H9 (cell line): ENCODE measurements around the gene TMEM229B. TPM values are rescaled to one million over a fixed set of nuclear protein-coding genes. Genes with fewer than 3 reads are reported as not detected.

Experiments used
- DNase-seq: peaks from one replicate; pipeline ENCODE4 v3.0.0-alpha.2; 2017
- H2AFZ ChIP-seq: one replicate; pipeline ENCODE4 v1.6.1; 2013; ENCODE audit warnings: mild to moderate bottlenecking, low read length, control low read depth, moderate library complexity
- H2AK5ac ChIP-seq: 2 replicates; pipeline ENCODE4 v1.6.1; 2013; ENCODE audit warnings: low read length, control low read depth, mixed read lengths; ENCODE audit not compliant: insufficient read length
- H2BK120ac ChIP-seq: one replicate; pipeline ENCODE4 v1.6.1; 2013; ENCODE audit warnings: low read depth, mild to moderate bottlenecking, low read length, control low read depth, inconsistent platforms; ENCODE audit not compliant: poor library complexity, severe bottlenecking
- H2BK12ac ChIP-seq: 2 replicates; pipeline ENCODE4 v1.6.1; 2013; ENCODE audit warnings: low read length, control low read depth, mixed read lengths, low read depth; ENCODE audit not compliant: insufficient read length
- H2BK15ac ChIP-seq: 2 replicates; pipeline ENCODE4 v1.6.1; 2013; ENCODE audit warnings: low read depth, low read length, control low read depth
- H2BK20ac ChIP-seq: one replicate; pipeline ENCODE4 v1.6.1; 2013; ENCODE audit warnings: low read depth, mild to moderate bottlenecking, low read length, control low read depth, inconsistent platforms; ENCODE audit not compliant: poor library complexity, severe bottlenecking
- H2BK5ac ChIP-seq: 2 replicates; pipeline ENCODE4 v1.6.1; 2013; ENCODE audit warnings: low read length, control low read depth, mixed read lengths; ENCODE audit not compliant: insufficient read length
- H3K14ac ChIP-seq: 2 replicates; pipeline ENCODE4 v1.6.1; 2013; ENCODE audit warnings: low read length, control low read depth; ENCODE audit not compliant: insufficient read depth
- H3K18ac ChIP-seq: 2 replicates; pipeline ENCODE4 v1.6.1; 2013; ENCODE audit warnings: low read depth, mild to moderate bottlenecking, mixed read lengths, low read length, control low read depth; ENCODE audit not compliant: insufficient read length
- H3K23ac ChIP-seq: 2 replicates; pipeline ENCODE4 v1.6.1; 2013; ENCODE audit warnings: low read length, control low read depth, mixed read lengths, low read depth; ENCODE audit not compliant: insufficient read length
- H3K23me2 ChIP-seq: 2 replicates; pipeline ENCODE4 v1.6.1; 2013; ENCODE audit warnings: low read depth, mild to moderate bottlenecking, mixed read lengths, low read length, control low read depth; ENCODE audit not compliant: insufficient read length, poor library complexity, severe bottlenecking
- H3K27ac ChIP-seq: 2 replicates; pipeline ENCODE4 v1.5.1; 2013; ENCODE audit warnings: low read length, control low read depth, mixed read lengths, low read depth; ENCODE audit not compliant: insufficient read length
- H3K27me3 ChIP-seq: 2 replicates; pipeline ENCODE4 v1.6.1; 2013; ENCODE audit warnings: low read length, control low read depth, inconsistent platforms; ENCODE audit not compliant: insufficient read depth
- H3K4ac ChIP-seq: 2 replicates; pipeline ENCODE4 v1.6.1; 2013; ENCODE audit warnings: low read depth, mild to moderate bottlenecking, control low read depth, inconsistent platforms, low read length, moderate library complexity
- H3K4me1 ChIP-seq: 2 replicates; pipeline ENCODE4 v1.6.1; 2013; ENCODE audit warnings: low read length, control low read depth, inconsistent platforms; ENCODE audit not compliant: insufficient read depth
- H3K4me2 ChIP-seq: 2 replicates; pipeline ENCODE4 v1.6.1; 2013; ENCODE audit warnings: low read length, control low read depth, mixed read lengths; ENCODE audit not compliant: insufficient read length, insufficient read depth
- H3K56ac ChIP-seq: 2 replicates; pipeline ENCODE4 v1.6.1; 2013; ENCODE audit warnings: low read depth, mild to moderate bottlenecking, mixed read lengths, low read length, control low read depth; ENCODE audit not compliant: insufficient read length
- H3K79me1 ChIP-seq: 2 replicates; pipeline ENCODE4 v1.6.1; 2013; ENCODE audit warnings: low read depth, mild to moderate bottlenecking, moderate library complexity, low read length, control low read depth, inconsistent platforms; ENCODE audit not compliant: insufficient read depth, poor library complexity, severe bottlenecking
- H3K79me2 ChIP-seq: 2 replicates; pipeline ENCODE4 v1.6.1; 2013; ENCODE audit warnings: low read length, control low read depth, inconsistent platforms; ENCODE audit not compliant: insufficient read depth
- H3K9ac ChIP-seq: 2 replicates; pipeline ENCODE4 v1.6.1; 2013; ENCODE audit warnings: low read length, control low read depth, mixed read lengths; ENCODE audit not compliant: insufficient read length; ENCODE audit errors: extremely low read depth
- H3K9me3 ChIP-seq: one replicate; pipeline ENCODE4 v1.6.1; 2013; ENCODE audit warnings: low read depth, low read length, inconsistent platforms; ENCODE audit not compliant: control insufficient read depth
- H3T11ph ChIP-seq: one replicate; pipeline ENCODE4 v1.6.1; 2013; ENCODE audit warnings: mild to moderate bottlenecking, low read length, control low read depth, inconsistent platforms
- H4K20me1 ChIP-seq: one replicate; pipeline ENCODE4 v1.6.1; 2013; ENCODE audit not compliant: control insufficient read depth, insufficient read length, insufficient read depth
- H4K5ac ChIP-seq: 2 replicates; pipeline ENCODE4 v1.6.1; 2013; ENCODE audit warnings: low read depth, mild to moderate bottlenecking, mixed read lengths, low read length, control low read depth; ENCODE audit not compliant: insufficient read length
- H4K8ac ChIP-seq: replicated peaks from 2 replicates; pipeline ENCODE4 v1.6.1; 2013; ENCODE audit warnings: low read length, control low read depth, mixed read lengths, low read depth; ENCODE audit not compliant: insufficient read length
- H4K91ac ChIP-seq: 2 replicates; pipeline ENCODE4 v1.6.1; 2013; ENCODE audit warnings: low read depth, mild to moderate bottlenecking, moderate library complexity, mixed read lengths, low read length, control low read depth; ENCODE audit not compliant: insufficient read length
- H3K27ac Mint-ChIP-seq, 3 experiments: 2 replicates in 2 of 3; 3 replicates in 1 of 3; pipeline ENCODE4 v1.8.0; 2020 to 2021; ENCODE audit warnings: mixed read lengths in 3 of 3, mild to moderate bottlenecking in 1 of 3, moderate library complexity in 1 of 3
- H3K27me3 Mint-ChIP-seq: 2 replicates; pipeline ENCODE4 v1.8.0; 2021; ENCODE audit warnings: low read depth, mild to moderate bottlenecking, moderate library complexity, mixed read lengths
- H3K36me3 Mint-ChIP-seq, 3 experiments: 2 replicates in 2 of 3; 3 replicates in 1 of 3; pipeline ENCODE4 v1.8.0; 2020 to 2021; ENCODE audit warnings: low read depth in 3 of 3, mixed read lengths in 3 of 3; ENCODE audit not compliant: insufficient read depth in 1 of 3
- H3K4me1 Mint-ChIP-seq, 2 experiments: 2 replicates each; pipeline ENCODE4 v1.8.0; 2020; ENCODE audit warnings: mixed read lengths in 2 of 2
- H3K4me3 Mint-ChIP-seq, 2 experiments: 2 replicates in 1 of 2; 3 replicates in 1 of 2; pipeline ENCODE4 v1.8.0; 2020 to 2021; ENCODE audit warnings: mild to moderate bottlenecking in 2 of 2, mixed read lengths in 2 of 2, moderate library complexity in 1 of 2
- H3K9me3 Mint-ChIP-seq, 2 experiments: 2 replicates in 1 of 2; 3 replicates in 1 of 2; pipeline ENCODE4 v1.8.0; 2020; ENCODE audit warnings: mild to moderate bottlenecking in 2 of 2, mixed read lengths in 2 of 2, moderate library complexity in 1 of 2
- CTCF ChIP-seq: fragments of 200-600 bp; sonication (generic); conservative IDR thresholded peaks from 3 replicates; pipeline ENCODE4 v1.8.0; 2021; ENCODE audit warnings: antibody characterized with exemption, mild to moderate bottlenecking
- WGBS: extraction: QIAGEN DNeasy Blood & Tissue Kit; methylation state at CpG from one replicate; pipeline ENCODE4 v1.1.7; 2013; ENCODE audit warnings: missing lambda C conversion rate, low lambda C conversion rate, mixed read lengths; ENCODE audit not compliant: insufficient read length; ENCODE audit errors: extremely low coverage; 5-methylcytosine and 5-hydroxymethylcytosine counted together
- total RNA-seq: library from RNA; stranded (reverse); gene quantifications from 2 replicates; pipeline ENCODE4 v1.2.1, GENCODE V29; 2021

The TMEM229B gene
- total RNA-seq, 1 experiment from 2014 or later: 0.24 TPM

GRCh38 chr14:67490196-67490595, 1.7 kb upstream of the TMEM229B start:
- H4K8ac ChIP-seq: no peak overlapping the region
- Mint-ChIP-seq H3K36me3 (peaks cover 14 to 16% (median 15%) of the 10 kb centered on the region in 3 experiments), H3K27me3 (peaks cover 7% of the 10 kb centered on the region; the same call in 1 of the 2 replicates), H3K9me3 (peaks cover 18 to 22% of the 10 kb centered on the region in 2 experiments), H3K27ac (no peak overlapping the region), H3K4me1 (peaks cover 21 to 25% of the 10 kb centered on the region in 2 experiments), H3K4me3 (no peak overlapping the region)
- H3K23me2 ChIP-seq: no peaks in the 10 kb centered on the region
- H2BK15ac ChIP-seq: no peak overlapping the region
- no peak overlapping the region for H2BK12ac ChIP-seq
- H3K14ac ChIP-seq: no peak overlapping the region
- no peak overlapping the region for H2BK5ac ChIP-seq
- no peaks in the 10 kb centered on the region for H3K79me1 ChIP-seq
- H2BK120ac ChIP-seq: no peak overlapping the region
- H4K91ac ChIP-seq: no peak overlapping the region
- no peaks in the 10 kb centered on the region for H4K20me1 ChIP-seq
- no peak overlapping the region for H2AFZ ChIP-seq
- no peak overlapping the region for H3K9ac ChIP-seq
- no peak overlapping the region for H3K56ac ChIP-seq
- no peak overlapping the region for H3K27ac ChIP-seq
- H2AK5ac ChIP-seq: no peak overlapping the region
- H3K79me2 ChIP-seq: no peaks in the 10 kb centered on the region
- H3K4me2 ChIP-seq: no peak overlapping the region
- H3K4me1 ChIP-seq: no peaks in the 10 kb centered on the region
- no peak overlapping the region for H3K4ac ChIP-seq
- peaks cover 8% of the 10 kb centered on the region for H3K9me3 ChIP-seq
- no peak overlapping the region for H3K23ac ChIP-seq
- H2BK20ac ChIP-seq: no peak overlapping the region
- no peak for TF ChIP-seq CTCF
- H3T11ph ChIP-seq: no peak overlapping the region
- DNase-seq: no peak
- WGBS: no CpG with 5 or more reads among the region's 4 CpGs
- H3K18ac ChIP-seq: no peak overlapping the region
- no peak overlapping the region for H4K5ac ChIP-seq
- no peaks in the 10 kb centered on the region for H3K27me3 ChIP-seq
